AG09309 (cell line): ENCODE measurements around the gene EEF1AKMT3.

Experiments
- DNase-seq: peaks from one replicate; pipeline ENCODE4 v3.0.0-alpha.2; 2010; ENCODE audit warnings: low read depth
- H3K4me3 ChIP-seq: 2 replicates; pipeline ENCODE4 v1.5.1; 2011; ENCODE audit warnings: mild to moderate bottlenecking, low read depth, low read length, moderate library complexity; ENCODE audit not compliant: control insufficient read depth
- TF ChIP-seq, protein P1 (sequence below): IDR thresholded peaks from 2 replicates; pipeline ENCODE4 v1.5.1; 2011; ENCODE audit warnings: mild to moderate bottlenecking, low read depth, low read length, inconsistent platforms; ENCODE audit not compliant: insufficient read depth, control insufficient read depth; ENCODE audit errors: missing control alignments

Gene EEF1AKMT3

DNA sequence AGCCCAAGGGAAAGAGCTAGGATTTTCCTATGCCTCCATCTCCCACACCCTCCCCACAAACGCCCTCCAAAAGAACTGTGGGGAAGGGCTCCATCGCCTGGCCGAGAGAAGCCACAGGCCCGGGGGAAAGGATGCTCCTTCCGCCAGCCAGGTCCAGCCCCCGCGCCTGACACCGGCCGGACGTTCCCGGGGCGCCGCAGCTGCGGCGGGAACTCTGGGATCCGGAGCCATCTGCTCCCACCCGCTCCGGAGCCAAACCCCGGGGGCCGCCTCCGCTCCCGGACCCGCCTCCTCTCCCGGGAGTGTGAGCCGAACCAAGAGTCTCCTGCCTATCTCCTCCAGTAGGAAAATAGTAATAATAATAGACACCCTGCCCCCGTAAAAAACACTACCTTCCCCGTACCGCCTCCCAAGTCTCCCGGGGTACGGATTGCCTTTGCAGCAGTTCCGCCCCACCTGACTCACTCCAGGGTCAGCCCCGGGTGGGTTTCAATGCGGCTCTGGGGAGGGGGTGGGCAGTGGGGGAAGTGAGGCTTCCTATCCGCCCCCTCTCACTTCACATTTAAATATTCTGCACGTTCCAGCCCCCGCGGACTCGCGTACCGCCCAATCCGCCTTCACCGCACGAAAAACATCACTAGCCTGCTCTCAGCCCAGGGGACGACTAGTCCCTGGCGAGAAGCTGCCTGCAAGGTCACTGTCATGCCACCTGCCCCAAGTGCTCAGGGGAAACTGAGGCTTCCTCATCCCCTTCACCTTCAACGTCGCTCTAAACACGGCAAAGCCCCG is 36.3 kb upstream of the EEF1AKMT3 start:
- TF ChIP-seq, protein P1, sequence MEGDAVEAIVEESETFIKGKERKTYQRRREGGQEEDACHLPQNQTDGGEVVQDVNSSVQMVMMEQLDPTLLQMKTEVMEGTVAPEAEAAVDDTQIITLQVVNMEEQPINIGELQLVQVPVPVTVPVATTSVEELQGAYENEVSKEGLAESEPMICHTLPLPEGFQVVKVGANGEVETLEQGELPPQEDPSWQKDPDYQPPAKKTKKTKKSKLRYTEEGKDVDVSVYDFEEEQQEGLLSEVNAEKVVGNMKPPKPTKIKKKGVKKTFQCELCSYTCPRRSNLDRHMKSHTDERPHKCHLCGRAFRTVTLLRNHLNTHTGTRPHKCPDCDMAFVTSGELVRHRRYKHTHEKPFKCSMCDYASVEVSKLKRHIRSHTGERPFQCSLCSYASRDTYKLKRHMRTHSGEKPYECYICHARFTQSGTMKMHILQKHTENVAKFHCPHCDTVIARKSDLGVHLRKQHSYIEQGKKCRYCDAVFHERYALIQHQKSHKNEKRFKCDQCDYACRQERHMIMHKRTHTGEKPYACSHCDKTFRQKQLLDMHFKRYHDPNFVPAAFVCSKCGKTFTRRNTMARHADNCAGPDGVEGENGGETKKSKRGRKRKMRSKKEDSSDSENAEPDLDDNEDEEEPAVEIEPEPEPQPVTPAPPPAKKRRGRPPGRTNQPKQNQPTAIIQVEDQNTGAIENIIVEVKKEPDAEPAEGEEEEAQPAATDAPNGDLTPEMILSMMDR = peak; percentile 47
- DNase-seq = no peak
- peak overlapping the region; percentile 22 for H3K4me3 ChIP-seq

DNA sequence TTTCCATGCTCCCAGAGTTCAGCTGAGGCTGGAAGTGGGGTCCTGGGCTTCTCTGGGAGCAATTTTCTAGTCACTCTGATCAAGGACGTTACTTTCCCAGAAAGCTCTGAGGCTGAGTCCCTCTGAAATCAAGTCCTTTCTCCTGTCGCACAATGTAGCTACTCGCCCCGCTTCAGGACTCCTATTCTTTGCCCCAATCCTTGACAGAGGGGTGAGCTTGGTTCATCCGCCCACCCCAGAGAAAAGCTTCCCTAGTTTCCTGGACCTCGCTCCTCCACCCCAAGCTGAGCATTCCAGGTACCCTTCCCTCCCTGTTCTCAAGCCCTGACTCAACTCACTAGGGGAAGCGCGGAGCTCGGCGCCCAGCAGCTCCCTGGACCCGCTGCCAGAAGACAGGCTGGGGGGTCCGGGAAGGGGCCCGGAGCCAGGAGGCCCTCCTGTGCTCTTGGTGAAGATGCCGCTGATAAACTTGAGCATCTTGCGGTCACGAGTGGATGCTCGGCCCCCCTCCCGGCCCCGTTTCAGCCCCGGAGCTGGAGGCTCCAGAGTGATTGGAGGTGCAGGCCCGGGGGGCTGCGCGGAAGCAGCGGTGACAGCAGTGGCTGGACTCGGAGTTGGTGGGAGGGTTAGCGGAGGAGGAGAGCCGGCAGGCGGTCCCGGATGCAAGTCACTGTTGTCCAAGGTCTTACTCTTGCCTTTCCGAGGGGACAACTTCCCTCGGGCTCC is 35.5 kb upstream of the EEF1AKMT3 start:
- DNase-seq = no peak
- H3K4me3 ChIP-seq = no peak overlapping the region
- TF ChIP-seq, protein P1 = no peak

DNA sequence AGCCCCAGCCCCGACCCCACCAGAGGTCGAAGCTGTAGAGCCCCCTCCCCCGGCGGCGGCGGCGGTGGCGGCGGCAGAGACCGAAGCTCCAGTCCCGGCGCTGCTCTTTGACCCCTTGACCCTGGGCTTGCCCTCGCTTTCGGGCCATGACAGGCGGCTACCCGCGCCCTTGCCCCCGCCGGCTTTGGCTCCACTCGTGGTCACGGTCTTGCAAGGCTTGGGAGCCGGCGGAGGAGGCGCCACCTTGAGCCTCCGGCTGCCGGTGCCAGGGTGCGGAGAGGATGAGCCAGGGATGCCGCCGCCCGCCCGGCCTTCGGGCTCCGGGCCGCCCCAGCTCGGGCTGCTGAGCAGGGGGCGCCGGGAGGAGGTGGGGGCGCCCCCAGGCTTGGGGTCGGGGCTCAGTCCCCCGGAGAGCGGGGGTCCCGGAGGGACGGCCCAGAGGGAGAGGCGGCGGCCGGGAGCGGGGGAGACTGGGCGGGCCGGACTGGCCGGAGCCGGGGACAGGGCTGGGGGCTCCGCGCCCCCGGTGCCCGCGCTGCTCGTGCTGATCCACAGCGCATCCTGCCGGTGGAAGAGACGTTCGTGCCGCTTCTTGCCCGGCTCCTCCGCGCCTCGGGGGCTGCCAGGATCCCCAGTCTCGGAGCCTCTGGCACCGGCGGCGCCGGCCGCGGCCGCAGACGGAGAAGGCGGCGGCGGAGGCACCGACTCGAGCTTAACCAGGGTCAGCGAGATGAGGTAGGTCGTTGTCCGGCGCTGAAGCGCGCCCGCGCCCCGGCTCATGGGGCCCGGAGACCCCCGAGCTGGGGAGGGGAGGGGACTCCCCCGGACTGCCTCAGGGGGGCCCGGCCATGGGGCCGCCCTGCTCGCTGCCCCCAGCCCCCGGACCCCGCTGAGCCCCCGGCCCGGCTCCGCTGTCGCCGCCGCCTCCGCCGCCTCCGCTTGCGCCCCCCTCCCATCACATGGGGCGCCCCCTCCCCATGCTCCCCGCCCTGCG is 34.6 kb upstream of the EEF1AKMT3 start:
- TF ChIP-seq, protein P1 = peak; percentile 37
- no peak for DNase-seq
- peak overlapping the region; percentile 12; the same call in 1 of the 2 replicates for H3K4me3 ChIP-seq

DNA sequence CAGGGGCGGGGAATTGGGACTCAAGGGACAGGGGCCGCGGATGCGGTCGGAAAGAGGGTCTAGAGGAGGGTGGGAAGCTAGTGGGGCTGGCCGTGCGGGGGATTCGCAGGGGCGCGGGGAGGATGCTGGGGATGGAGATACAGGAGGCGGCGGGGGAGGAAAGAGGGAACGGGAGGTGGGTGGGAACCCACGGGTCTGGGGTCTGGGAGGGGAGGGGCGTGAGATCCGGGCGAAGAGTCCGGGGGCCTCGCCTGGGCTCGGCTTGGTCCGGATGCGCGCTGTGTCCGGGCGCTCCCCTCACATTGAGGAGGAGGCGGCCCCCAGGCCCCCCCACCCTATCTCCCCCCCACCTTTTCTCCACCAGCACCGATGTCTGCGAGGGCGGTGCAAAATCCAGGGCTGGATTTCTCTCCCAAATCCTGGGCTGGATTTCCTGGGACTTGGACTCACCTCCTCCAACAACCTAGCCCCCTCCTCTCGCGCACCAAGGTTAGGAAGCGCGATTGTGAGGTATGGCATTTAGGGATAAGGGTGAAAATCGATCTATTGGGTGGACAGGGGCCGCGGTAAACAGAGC is 33.7 kb upstream of the EEF1AKMT3 start, which contains the start of gene AGAP2:
Gene AGAP2, minus strand, starts transcription at position 82 of the 577 bp plus-strand sequence. CDS start 496 bp downstream, outside the sequence.
- TF ChIP-seq, protein P1 = no peak
- H3K4me3 ChIP-seq = peak within 1 kb of the TSS; percentile 12
- no peak for DNase-seq

DNA sequence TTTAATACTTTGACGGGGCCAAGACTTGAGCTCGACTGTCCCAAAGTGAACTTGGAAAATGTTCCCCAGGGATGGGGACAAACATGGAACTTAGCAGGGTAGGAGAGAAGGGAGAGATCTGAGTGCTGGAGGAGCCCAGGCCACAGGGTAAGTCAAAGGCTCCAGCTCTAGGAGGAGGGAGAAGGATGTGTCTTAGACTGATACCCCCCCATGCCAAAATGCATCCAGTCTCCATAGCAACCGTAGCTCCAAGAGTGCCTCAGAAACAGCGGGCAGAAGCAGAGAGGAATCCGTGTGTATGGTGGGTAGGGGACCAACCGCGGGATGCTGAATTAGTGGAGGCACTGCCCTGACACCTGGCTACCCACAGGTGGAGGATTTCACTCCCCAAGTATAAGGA is 33.0 kb upstream of the EEF1AKMT3 start:
- TF ChIP-seq, protein P1 = no peak
- H3K4me3 ChIP-seq = no peak overlapping the region
- DNase-seq = no peak

DNA sequence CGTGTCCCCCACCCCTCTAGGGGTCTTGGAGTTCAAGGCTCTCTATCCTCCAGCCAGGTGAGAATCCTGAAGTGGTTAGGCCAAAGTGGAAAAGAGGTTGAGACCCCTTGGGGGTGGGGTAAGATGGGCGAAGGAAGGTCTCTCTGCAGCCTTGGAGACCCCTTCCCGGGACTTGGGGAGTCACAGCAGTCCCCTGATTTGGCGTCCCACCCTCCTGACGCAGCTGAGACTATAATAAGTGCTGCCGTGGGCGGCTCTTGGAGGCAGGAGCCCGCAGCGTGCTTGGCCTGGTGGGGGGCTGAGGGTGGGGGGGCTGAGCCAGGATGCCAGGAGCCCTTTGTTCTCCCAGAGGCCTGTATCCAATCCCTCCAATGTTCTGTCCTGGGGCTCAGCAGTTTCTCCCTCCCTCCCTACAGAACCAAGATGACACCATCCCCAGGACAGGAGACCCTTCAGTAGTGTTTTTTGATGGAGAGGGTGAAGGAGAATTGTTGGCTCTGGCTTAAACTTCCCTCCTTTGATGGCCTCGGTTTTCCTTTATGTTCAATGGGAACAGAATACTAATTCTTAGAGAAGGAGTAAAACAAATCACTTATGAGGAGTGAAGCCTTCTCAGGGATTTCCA is 32.4 kb upstream of the EEF1AKMT3 start:
- TF ChIP-seq, protein P1 = no peak
- H3K4me3 ChIP-seq = no peak overlapping the region
- DNase-seq = no peak
